DND-41 (cell line): ENCODE data around the gene DESI1.

Experiments used
- ATAC-seq: fragments of 200-7000 bp; cut with Tn5 transposase; 3 replicates; pipeline ENCODE4 v1.9.1; 2021; ENCODE audit warnings: low read depth; ENCODE audit not compliant: insufficient read depth
- DNase-seq: peaks from one replicate; pipeline ENCODE4 v3.0.0-alpha.2; 2020
- H2AFZ ChIP-seq: 2 replicates; pipeline ENCODE4 v1.6.0; 2012; ENCODE audit warnings: low read depth, low read length
- H3K27ac ChIP-seq: 2 replicates; pipeline ENCODE4 v1.5.1; 2012; ENCODE audit warnings: low read length, inconsistent platforms
- H3K27me3 ChIP-seq: fragments of 200-600 bp; sonication (generic); 2 replicates; pipeline ENCODE4 v1.6.0; 2012; ENCODE audit warnings: low read length, mild to moderate bottlenecking, inconsistent platforms; ENCODE audit not compliant: insufficient read depth, poor library complexity
- H3K36me3 ChIP-seq: 2 replicates; pipeline ENCODE4 v1.5.1; 2012; ENCODE audit warnings: low read length, inconsistent platforms; ENCODE audit not compliant: insufficient read depth
- H3K4me1 ChIP-seq: 2 replicates; pipeline ENCODE4 v1.5.1; 2012; ENCODE audit warnings: mild to moderate bottlenecking, low read length; ENCODE audit not compliant: insufficient read depth
- H3K4me2 ChIP-seq: 2 replicates; pipeline ENCODE4 v1.6.0; 2012; ENCODE audit warnings: mild to moderate bottlenecking, moderate library complexity, low read length, inconsistent platforms; ENCODE audit not compliant: insufficient read depth
- H3K4me3 ChIP-seq, 2 experiments: fragments of 200-600 bp in 1 of 2; shearing (Covaris generic) in 1 of 2; 2 replicates each; pipeline ENCODE4 v1.5.1; 2012 to 2016; ENCODE audit warnings: inconsistent platforms in 2 of 2, low read length in 2 of 2, mild to moderate bottlenecking in 2 of 2, low read depth in 1 of 2, moderate library complexity in 1 of 2
- H3K79me2 ChIP-seq: 2 replicates; pipeline ENCODE4 v1.6.0; 2012; ENCODE audit warnings: low read length, inconsistent platforms; ENCODE audit not compliant: insufficient read depth
- H3K9ac ChIP-seq: 2 replicates; pipeline ENCODE4 v1.6.0; 2012; ENCODE audit warnings: low read depth, mild to moderate bottlenecking, inconsistent platforms, low read length, moderate library complexity
- H3K9me3 ChIP-seq: 2 replicates; pipeline ENCODE4 v1.5.1; 2012; ENCODE audit warnings: low read length, moderate library complexity, mild to moderate bottlenecking, inconsistent platforms; ENCODE audit not compliant: insufficient read depth, severe bottlenecking
- H4K20me1 ChIP-seq: 2 replicates; pipeline ENCODE4 v1.6.0; 2012; ENCODE audit warnings: low read length; ENCODE audit not compliant: insufficient read depth
- EZH2 ChIP-seq: IDR thresholded peaks from 3 replicates; pipeline ENCODE4 v1.6.1; 2012; ENCODE audit warnings: borderline replicate concordance, low read depth, mild to moderate bottlenecking, moderate library complexity, low read length, inconsistent platforms; ENCODE audit not compliant: severe bottlenecking
- TF ChIP-seq, protein P1 (sequence below): IDR thresholded peaks from 2 replicates; pipeline ENCODE4 v1.5.1; 2012; ENCODE audit warnings: borderline replicate concordance, low read length, moderate library complexity, mild to moderate bottlenecking; ENCODE audit not compliant: poor library complexity, severe bottlenecking; ENCODE audit errors: extremely low read depth

The DESI1 gene

DNA sequence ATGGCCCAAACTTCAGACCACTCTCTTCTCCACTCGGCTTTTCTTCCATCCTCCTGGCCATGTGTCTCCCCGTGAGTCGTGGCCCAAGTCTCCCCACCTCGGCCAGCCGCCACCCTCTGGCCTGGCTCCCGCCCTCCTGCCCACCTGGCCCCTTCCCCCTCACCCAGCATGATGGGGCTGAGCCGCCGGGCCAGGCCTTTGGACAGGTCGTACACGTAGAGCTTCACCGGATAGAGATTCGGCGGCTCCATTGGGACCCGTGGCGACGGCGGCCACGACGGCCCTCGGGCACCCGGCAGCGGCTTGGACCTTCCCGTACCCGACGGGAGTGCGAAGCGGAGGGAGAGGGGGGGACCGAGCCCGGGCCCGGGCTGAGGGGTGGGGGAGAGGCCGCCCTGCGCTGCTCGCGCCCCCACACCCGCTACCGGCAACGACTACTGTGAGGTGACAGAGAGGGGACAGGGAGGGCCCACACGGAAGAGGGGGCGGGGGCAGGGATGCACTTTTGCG lies at the start of gene DESI1:
Gene DESI1, minus strand, starts transcription at position 455 of the 510 bp plus-strand sequence. Its CDS starts 204 bp downstream, at position 251.
- H3K4me1 ChIP-seq, result peaks cover 34% of the 10 kb centered on the region
- DNase-seq (no peak), ATAC-seq (peak; percentile 85; the same call in 2 of the 3 replicates)
- TF ChIP-seq, protein P1, sequence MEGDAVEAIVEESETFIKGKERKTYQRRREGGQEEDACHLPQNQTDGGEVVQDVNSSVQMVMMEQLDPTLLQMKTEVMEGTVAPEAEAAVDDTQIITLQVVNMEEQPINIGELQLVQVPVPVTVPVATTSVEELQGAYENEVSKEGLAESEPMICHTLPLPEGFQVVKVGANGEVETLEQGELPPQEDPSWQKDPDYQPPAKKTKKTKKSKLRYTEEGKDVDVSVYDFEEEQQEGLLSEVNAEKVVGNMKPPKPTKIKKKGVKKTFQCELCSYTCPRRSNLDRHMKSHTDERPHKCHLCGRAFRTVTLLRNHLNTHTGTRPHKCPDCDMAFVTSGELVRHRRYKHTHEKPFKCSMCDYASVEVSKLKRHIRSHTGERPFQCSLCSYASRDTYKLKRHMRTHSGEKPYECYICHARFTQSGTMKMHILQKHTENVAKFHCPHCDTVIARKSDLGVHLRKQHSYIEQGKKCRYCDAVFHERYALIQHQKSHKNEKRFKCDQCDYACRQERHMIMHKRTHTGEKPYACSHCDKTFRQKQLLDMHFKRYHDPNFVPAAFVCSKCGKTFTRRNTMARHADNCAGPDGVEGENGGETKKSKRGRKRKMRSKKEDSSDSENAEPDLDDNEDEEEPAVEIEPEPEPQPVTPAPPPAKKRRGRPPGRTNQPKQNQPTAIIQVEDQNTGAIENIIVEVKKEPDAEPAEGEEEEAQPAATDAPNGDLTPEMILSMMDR, result no peak
- no peak for TF ChIP-seq EZH2
- peak within 1 kb of the TSS; percentile 92 for H3K9ac ChIP-seq
- H4K20me1 ChIP-seq, result peaks cover 15% of the 10 kb centered on the region
- peak within 1 kb of the TSS; percentile 64 to 97 for H3K4me3 ChIP-seq
- peak within 1 kb of the TSS; percentile 98 for H3K4me2 ChIP-seq
- peak within 1 kb of the TSS; percentile 97 for H2AFZ ChIP-seq
- peaks cover 52% of the 10 kb centered on the region for H3K79me2 ChIP-seq
- peak within 1 kb of the TSS; percentile 98 for H3K27ac ChIP-seq
- H3K36me3 ChIP-seq, result peaks cover 32% of the 10 kb centered on the region
- H3K27me3 ChIP-seq, result no peaks in the 10 kb centered on the region
- no peaks in the 10 kb centered on the region for H3K9me3 ChIP-seq

DNA sequence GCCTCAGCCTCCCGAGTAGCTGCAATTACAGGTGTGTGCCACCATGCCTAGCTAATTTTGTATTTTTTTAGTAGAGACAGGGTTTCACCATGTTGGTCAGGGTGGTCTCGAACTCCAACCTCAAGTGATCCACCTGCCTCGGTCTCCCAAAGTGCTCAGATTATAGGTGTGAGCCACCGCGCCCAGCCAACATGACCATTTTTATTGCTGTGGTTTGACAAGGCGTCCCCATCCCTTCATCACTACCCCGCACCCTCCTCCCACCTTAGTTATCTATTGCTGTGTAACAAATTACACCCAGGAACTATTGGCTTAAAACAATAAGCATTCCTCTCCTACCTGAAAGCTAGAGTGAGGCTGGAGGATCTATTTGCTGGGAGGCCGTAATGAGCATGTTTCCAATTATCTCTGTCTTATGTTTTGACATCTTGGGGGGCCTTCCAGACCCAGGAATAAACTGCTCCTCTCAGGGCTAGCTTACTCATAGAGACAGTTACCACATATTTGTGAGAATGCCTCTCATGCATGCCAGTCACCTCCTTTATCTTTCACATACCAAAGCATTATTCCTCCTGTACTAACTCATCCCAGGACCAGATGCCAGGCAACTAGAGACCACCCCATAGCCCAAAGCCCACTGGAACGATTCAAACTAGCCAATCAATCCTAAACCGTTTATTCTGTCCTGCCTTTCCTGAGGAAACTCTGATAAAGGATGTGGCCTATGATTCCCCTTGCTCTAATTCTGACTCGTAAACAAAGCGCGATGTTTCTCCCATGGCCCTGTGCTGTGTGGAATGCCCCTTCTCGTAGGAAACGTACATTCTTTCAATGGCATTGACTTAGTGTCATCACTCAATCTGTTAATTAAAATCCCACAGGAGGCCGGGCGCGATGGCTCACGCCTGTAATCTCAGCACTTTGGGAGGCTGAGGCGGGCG lies 48.4 kb upstream of the DESI1 start:
- Histone ChIP-seq H2AFZ (no peak overlapping the region), H3K27ac (no peak overlapping the region), H3K36me3 (peaks cover 34% of the 10 kb centered on the region), H3K4me1 (peaks cover 20% of the 10 kb centered on the region), H3K9ac (no peak overlapping the region), H4K20me1 (peaks cover 5% of the 10 kb centered on the region; the same call in 1 of the 2 replicates), H3K9me3 (no peaks in the 10 kb centered on the region), H3K79me2 (peaks cover 21% of the 10 kb centered on the region), H3K4me2 (no peak overlapping the region), H3K4me3 (no peak overlapping the region), H3K27me3 (no peaks in the 10 kb centered on the region)
- no peak for DNase-seq
- no peak for ATAC-seq
- TF ChIP-seq, protein P1, result no peak
- TF ChIP-seq EZH2, result no peak

DNA sequence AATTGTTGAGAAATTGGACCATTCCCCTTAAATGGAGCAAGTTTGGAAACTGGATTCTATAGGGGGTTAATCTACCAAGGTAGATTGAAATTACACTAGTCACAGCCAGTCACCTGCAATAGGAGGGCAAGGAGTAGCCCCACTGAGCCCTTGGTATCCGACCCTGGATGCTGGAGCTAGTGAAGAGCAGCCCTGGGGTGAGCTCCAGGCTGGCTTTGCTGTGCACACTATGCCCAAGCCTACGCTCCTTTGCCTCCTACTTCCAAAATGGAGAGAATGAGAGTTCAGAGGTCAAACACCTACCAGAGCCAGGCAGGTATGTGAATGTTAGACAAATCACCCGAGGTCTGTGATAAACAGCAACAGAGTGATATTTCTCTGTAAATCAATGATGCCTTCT lies 44.1 kb upstream of the DESI1 start:
- H2AFZ ChIP-seq, result no peak overlapping the region
- H3K4me3 ChIP-seq, result no peak overlapping the region
- no peaks in the 10 kb centered on the region for H4K20me1 ChIP-seq
- ATAC-seq (no peak), DNase-seq (no peak)
- no peak overlapping the region for H3K4me2 ChIP-seq
- peaks cover 54% of the 10 kb centered on the region for H3K36me3 ChIP-seq
- no peak for TF ChIP-seq EZH2
- TF ChIP-seq, protein P1, result no peak
- H3K4me1 ChIP-seq, result peaks cover 20% of the 10 kb centered on the region
- no peak overlapping the region for H3K9ac ChIP-seq
- peaks cover 7% of the 10 kb centered on the region; the same call in 1 of the 2 replicates for H3K79me2 ChIP-seq
- H3K27ac ChIP-seq, result no peak overlapping the region; the same call in 1 of the 2 replicates
- no peaks in the 10 kb centered on the region for H3K9me3 ChIP-seq
- no peaks in the 10 kb centered on the region for H3K27me3 ChIP-seq
